ENCODE data around the gene ANXA6.

ANXA6 gene

GRCh38 chr5:151079838-151080612 lies 77.6 kb downstream of the ANXA6 start:
- no peak for DNase-seq

- DNase-seq = no peak
Observed at GRCh38 chr5:151078490-151079262, 78.9 kb downstream of the ANXA6 start.

- no peak for DNase-seq
Observed at GRCh38 chr5:151077967-151078366, 79.6 kb downstream of the ANXA6 start.

GRCh38 chr5:151077419-151077818 lies 80.2 kb downstream of the ANXA6 start:
- DNase-seq = no peak

GRCh38 chr5:151076616-151077015 lies 81.0 kb downstream of the ANXA6 start:
- DNase-seq = no peak

GRCh38 chr5:151075698-151076331 lies 81.8 kb downstream of the ANXA6 start:
- no peak for DNase-seq

- DNase-seq = no peak
Observed at GRCh38 chr5:151074557-151074956, 83.0 kb downstream of the ANXA6 start.

GRCh38 chr5:151073280-151073679 lies 84.3 kb downstream of the ANXA6 start:
- DNase-seq = no peak

GRCh38 chr5:151072630-151073025 lies 85.0 kb downstream of the ANXA6 start:
- no peak for DNase-seq

GRCh38 chr5:151071848-151072629 lies 85.5 kb downstream of the ANXA6 start:
- DNase-seq = no peak

- no peak for DNase-seq
Observed at GRCh38 chr5:151071021-151071420, 86.6 kb downstream of the ANXA6 start.

GRCh38 chr5:151070449-151070848 lies 87.1 kb downstream of the ANXA6 start:
- no peak for DNase-seq

GRCh38 chr5:151068433-151069197 lies 89.0 kb downstream of the ANXA6 start:
- peak; percentile 40 for DNase-seq

GRCh38 chr5:151067632-151068432 lies 89.7 kb downstream of the ANXA6 start:
- no peak for DNase-seq

GRCh38 chr5:151066920-151067319 lies 90.7 kb downstream of the ANXA6 start:
- DNase-seq = no peak

- DNase-seq = no peak
Observed at GRCh38 chr5:151065609-151066008, 92.0 kb downstream of the ANXA6 start.

GRCh38 chr5:151064916-151065499 lies 92.6 kb downstream of the ANXA6 start:
- DNase-seq = no peak

GRCh38 chr5:151063142-151063989 lies 94.2 kb downstream of the ANXA6 start:
- DNase-seq = peak; percentile 80

- DNase-seq = no peak
Observed at GRCh38 chr5:151062405-151063141, 95.0 kb downstream of the ANXA6 start.

Data from hematopoietic multipotent progenitor cell treated with erythropoietin and hydrocortisone succinate and interleukin-3 and kit ligand, for 4 days (in vitro differentiated cells).